ENCODE measurements around the gene TBC1D20.
A peak's percentile ranks its signal among the peaks of the same experiment; 100 is the strongest.

The TBC1D20 gene

DNA sequence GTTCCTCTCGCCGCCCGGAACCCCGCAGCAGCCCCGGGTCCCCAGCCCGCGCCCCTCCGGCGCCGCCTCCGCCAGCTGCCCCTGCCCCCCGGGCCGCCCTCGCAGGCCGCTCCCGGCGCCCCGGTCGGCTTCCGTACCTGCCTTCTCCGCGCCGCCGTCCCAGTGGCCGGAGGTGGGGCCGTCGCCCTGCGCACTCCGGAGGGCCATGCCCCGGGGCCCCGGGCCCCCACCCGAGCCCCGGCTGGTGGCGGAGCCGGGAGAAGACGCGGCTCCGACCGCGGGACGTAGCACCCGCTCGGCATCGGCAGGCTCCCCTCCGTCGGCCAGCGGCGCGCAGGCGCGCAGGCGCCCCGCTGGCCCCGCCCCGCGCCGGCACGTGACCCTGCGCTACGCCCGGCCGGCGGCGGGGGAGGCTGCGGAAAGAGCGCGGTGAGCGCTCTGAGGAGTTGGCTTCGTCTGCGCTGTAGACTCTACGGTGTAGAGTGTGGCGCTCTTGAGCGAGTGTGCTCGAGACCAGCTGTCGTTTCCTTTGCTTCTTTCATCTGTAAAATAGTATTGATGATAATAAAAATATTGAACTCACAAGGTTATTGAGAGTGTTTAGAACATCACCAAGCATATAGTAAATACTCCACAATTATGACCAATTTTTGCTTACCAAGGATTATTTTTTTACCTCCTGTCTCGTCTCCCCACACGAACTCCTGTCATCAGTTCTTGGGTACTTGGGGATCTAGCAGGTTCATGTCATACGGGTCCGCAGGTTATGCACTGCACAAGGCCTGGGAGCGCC, at the start of gene TBC1D20:
Gene TBC1D20, minus strand, starts transcription at position 335 of the 793 bp plus-strand sequence. Its CDS starts 128 bp downstream, at position 207.
- H3K27ac ChIP-seq: peak within 1 kb of the TSS; percentile 93
- peak; percentile 23; the same call in 1 of the 2 replicates for TF ChIP-seq CTCF (conservative IDR thresholded peaks at IDR 0.05)

- TF ChIP-seq CTCF (conservative IDR thresholded peaks at IDR 0.05): peak; percentile 50
- peak overlapping the region; percentile 22 for H3K27ac ChIP-seq
These were observed 48.2 kb upstream of the TBC1D20 start for GRCh38 chr20:510328-511057.

- peak overlapping the region; percentile 22; the same call in 1 of the 2 replicates for H3K27ac ChIP-seq
These were observed 46.0 kb upstream of the TBC1D20 start for GRCh38 chr20:508364-508787.

DNA sequence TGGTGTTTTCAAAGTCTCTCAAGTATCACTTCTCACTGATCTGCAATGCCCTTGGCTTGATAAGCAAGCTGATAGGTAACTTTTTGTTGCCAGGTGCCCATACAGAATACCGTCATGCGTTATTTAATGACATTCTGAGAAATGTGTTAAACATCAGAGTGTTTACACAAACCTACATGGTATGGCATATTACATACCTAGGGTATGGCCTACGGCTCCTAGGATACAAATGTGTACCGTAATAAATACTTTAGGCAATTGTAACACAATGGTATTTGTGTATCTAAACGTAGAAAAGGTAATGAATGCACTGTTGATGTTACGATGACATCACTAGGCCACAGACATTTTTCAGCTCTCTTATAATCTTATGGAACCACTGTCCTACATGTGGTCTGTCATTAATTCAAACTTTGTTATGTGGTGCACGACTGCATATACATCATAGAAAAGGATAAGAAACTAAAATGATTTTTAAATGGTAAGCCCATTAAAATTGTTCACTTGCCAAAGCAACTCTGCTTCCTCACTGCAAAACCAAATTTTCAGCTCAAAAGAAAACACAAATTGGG, 45.5 kb upstream of the TBC1D20 start:
- peak overlapping the region; percentile 22; the same call in 1 of the 2 replicates for H3K27ac ChIP-seq

DNA sequence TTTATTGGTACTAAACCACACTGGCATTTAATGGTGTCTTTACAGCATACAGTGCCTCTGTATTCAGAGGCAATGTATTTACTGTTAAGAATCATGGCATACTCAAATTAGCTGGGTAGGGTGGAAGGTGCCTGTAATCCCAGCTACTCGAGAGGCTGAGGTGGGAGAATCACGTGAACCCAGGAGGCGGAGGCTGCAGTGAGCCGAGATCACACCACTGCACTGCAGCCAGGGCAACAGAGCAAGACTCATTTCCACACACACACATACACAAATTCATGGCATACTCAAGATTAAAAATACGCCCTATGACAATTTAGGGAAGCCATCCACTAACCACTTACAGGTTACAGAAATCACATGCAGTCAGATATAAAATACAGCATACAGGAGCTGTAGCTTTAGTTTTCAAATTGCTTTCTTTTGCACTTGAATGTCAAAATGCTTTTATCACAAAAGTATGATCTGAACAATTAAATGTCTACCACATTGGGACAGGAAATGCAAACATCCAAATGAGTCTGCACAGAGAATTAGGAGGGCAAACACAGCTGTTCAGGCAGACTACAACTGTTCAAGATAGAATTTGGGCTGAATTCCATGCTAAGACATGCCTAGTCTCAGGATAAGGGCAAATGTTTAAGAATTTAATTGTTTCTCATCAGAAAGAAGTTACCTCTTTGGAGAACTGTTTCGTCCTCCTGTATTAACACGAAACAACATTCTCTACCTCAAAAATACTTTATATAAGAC, 44.8 kb upstream of the TBC1D20 start:
- no peak overlapping the region; the same call in 1 of the 2 replicates for H3K27ac ChIP-seq
- TF ChIP-seq CTCF (conservative IDR thresholded peaks at IDR 0.05): no peak

More for the DNA sequence above, 45.5 kb upstream of the TBC1D20 start:
- TF ChIP-seq CTCF (conservative IDR thresholded peaks at IDR 0.05): no peak

DNA sequence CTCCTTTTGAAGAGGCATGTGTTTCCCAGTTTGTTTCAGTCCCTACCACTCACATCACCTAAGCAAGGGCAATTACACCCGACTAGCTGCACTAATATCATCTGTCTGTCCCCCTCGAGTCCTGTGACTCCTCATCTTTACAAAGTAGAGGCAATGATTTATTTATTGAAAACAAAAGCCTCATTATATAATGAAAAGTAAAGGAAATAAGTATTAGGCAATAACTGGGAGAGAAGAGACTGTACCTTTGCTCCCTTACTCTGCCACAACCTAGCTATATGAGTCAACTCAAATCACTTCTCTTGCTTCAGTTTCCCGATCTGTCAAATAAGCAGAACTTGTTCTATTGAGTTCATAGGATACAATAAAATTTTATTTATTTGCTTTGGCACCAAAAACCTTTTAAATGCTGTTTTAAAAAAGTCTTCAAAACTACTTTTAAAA, 42.3 kb upstream of the TBC1D20 start:
- no peak for TF ChIP-seq CTCF (conservative IDR thresholded peaks at IDR 0.05)
- peak overlapping the region; percentile 55 for H3K27ac ChIP-seq

DNA sequence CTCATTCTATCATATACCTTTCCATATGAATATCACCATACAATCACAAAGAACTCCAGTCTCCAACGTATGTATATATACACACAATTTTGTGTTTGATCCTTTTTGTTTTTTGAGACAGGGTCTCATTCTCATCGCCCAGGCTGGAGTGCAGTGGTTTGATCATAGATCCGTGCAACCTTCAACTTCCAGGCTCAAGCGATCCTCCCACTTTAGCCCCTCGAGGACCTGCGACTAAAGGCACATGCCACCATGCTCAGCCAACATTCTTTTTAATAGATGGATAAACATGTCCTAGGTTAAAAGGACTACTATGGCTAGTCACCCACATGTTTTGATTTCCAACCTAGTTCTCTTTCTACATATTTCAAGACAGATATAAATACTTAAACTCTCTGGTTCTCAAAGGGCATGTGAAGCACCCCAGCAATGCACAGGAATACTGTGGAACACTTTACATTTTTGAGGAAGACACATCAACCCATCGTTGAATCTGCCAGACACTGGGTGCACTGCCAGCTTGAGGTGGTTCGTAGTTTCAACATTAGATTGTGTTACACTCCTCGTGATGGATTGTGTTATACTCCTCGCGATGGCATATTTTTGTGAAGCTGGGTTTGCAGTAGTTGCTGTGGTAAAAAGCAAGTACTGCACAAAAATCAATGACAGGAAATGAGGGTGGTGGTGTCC, 40.9 kb upstream of the TBC1D20 start:
- H3K27ac ChIP-seq: no peak overlapping the region; the same call in 1 of the 2 replicates
- no peak for TF ChIP-seq CTCF (conservative IDR thresholded peaks at IDR 0.05)
